OCI-LY3 (cell line): ENCODE measurements around the gene HOXD8.

Experiments
- CTCF ChIP-seq: fragments of 200-600, 300-600 bp; sonication (generic); IDR thresholded peaks from 2 replicates; pipeline ENCODE4 v1.5.1; 2014; ENCODE audit warnings: antibody characterized with exemption, low read length, low read depth
- EZH2phosphoT487 ChIP-seq: fragments of 200-600 bp; shearing (Covaris generic); IDR thresholded peaks from 2 replicates; pipeline ENCODE4 v1.6.1; 2018; ENCODE audit warnings: antibody characterized with exemption, mixed run types, low read depth

DNA sequence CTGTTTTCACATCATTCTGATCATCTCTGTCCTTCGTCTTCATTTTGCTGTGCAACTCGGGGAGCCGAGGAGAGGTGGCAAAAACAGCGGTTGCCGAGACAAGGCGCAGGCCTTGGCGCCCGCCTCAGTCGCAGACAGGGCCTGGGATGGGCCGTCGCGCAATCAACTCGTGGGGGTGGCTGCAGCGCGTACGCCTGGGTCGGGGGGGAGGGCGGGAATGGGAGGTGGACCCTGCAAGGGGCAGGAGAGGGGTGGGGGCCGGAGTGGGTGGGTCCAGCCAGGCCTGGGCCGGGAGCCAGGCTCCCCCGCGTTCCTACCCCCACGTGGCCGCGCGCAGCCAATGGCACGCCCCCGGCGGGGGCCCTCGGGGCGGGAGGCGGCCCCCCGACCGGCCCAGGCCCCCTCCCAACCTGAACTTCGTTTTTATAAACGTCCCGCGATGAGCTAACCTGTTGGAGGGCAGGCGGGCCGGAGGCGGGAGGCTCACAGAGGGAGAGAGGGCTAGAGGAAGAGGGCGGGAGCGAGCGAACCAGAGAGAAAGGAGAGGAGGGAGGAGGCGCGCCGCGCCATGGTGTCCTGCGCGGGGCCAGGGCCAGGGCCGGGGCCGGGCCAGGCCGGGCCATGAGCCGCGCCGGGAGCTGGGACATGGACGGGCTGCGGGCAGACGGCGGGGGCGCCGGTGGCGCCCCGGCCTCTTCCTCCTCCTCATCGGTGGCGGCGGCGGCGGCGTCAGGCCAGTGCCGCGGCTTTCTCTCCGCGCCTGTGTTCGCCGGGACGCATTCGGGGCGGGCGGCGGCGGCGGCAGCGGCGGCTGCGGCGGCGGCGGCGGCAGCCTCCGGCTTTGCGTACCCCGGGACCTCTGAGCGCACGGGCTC is 37.0 kb upstream of the HOXD8 start, which contains the start of gene HOXD13:
- TF ChIP-seq CTCF (no peak), EZH2phosphoT487 (no peak)
